Measurements from ENCODE around the gene PPP1R2.

Gene PPP1R2

GRCh38 chr3:195542698-195543499 lies at the start of gene PPP1R2 (continued):
- TF ChIP-seq PRDM4 (tag by site-specific recombination; IDR thresholded peaks at IDR 0.05), result no peak
- no peak for TF ChIP-seq ZNF645 (tag by site-specific recombination; IDR thresholded peaks at IDR 0.05)
- TF ChIP-seq ZNF677 (tag by site-specific recombination; IDR thresholded peaks at IDR 0.05), result no peak; the same call in 1 of the 2 replicates
- no peak for TF ChIP-seq ZNF521 (tag by site-specific recombination; IDR thresholded peaks at IDR 0.05)
- no peak for TF ChIP-seq ZNF664 (tag by site-specific recombination; IDR thresholded peaks at IDR 0.05)
- 0 out of 2 replicates have a peak, but pooled peaks have one; percentile 13 for TF ChIP-seq ZSCAN30 (tag by site-specific recombination; IDR thresholded peaks at IDR 0.05)
- TF ChIP-seq ZNF549 (tag by site-specific recombination; IDR thresholded peaks at IDR 0.05), result no peak
- peak; percentile 80; the same call in 1 of the 2 replicates for TF ChIP-seq ZNF501 (tag by site-specific recombination; IDR thresholded peaks at IDR 0.05)
- TF ChIP-seq ZNF558 (tag by site-specific recombination; IDR thresholded peaks at IDR 0.05), result no peak
- peak; percentile 62 for TF ChIP-seq ZNF335 (tag by site-specific recombination; conservative IDR thresholded peaks at IDR 0.05)
- TF ChIP-seq ZBTB11 (tag by site-specific recombination; conservative IDR thresholded peaks at IDR 0.05; ENCODE audit: low read depth), result no peak
- peak; percentile 65 for TF ChIP-seq ZBTB17 (tag by site-specific recombination; IDR thresholded peaks at IDR 0.05)
- no peak for TF ChIP-seq KLF7 (tag by site-specific recombination; IDR thresholded peaks at IDR 0.05; ENCODE audit: borderline replicate concordance)
- no peak for TF ChIP-seq ZNF184 (tag by site-specific recombination; IDR thresholded peaks at IDR 0.05)
- no peak for TF ChIP-seq PATZ1 (tag by site-specific recombination; IDR thresholded peaks at IDR 0.05)
- TF ChIP-seq ZNF394 (tag by site-specific recombination; IDR thresholded peaks at IDR 0.05; ENCODE audit: borderline replicate concordance), result 0 out of 2 replicates have a peak, but pooled peaks have one; percentile 21
- no peak for TF ChIP-seq ZNF311 (tag by site-specific recombination; IDR thresholded peaks at IDR 0.05; ENCODE audit: borderline replicate concordance)
- TF ChIP-seq SP7 (tag by site-specific recombination; IDR thresholded peaks at IDR 0.05), result peak; percentile 52; the same call in 1 of the 2 replicates
- TF ChIP-seq ZNF426 (tag by site-specific recombination; IDR thresholded peaks at IDR 0.05), result no peak
- no peak for TF ChIP-seq MYNN (tag by site-specific recombination; IDR thresholded peaks at IDR 0.05; ENCODE audit: borderline replicate concordance)
- TF ChIP-seq PRDM10 (tag by site-specific recombination; IDR thresholded peaks at IDR 0.05), result no peak
- TF ChIP-seq ZNF302 (tag by site-specific recombination; IDR thresholded peaks at IDR 0.05; ENCODE audit: low read depth), result no peak
- no peak for TF ChIP-seq SETDB1 (IDR thresholded peaks at IDR 0.05; ENCODE audit: insufficient read length, low read length)
